Dermis microvascular lymphatic vessel endothelial cell (primary cell): ENCODE measurements around the gene MXI1. TPM values are rescaled to one million over a fixed set of nuclear protein-coding genes. Genes with fewer than 3 reads are reported as not detected.
A peak's percentile ranks its signal among the peaks of the same experiment; 100 is the strongest.

ENCODE experiments used
- DNase-seq, 2 donors: peaks; one replicate each; pipeline versions ENCODE4 v3.0.0 to v3.0.0-alpha.2; 2010; ENCODE audit warnings: low read depth in 2 of 2
- total RNA-seq: library from RNA; depleted of rRNA; stranded (reverse); fragments of >200 nt; gene quantifications from 2 replicates; pipeline ENCODE4 v1.2.1, GENCODE V29; 2014

MXI1 gene
- total RNA-seq, 1 donor from 2014 or later = 5.3 TPM

- DNase-seq = no peak
Measured at GRCh38 chr10:110274072-110274627, 66.7 kb downstream of the MXI1 start.

DNA sequence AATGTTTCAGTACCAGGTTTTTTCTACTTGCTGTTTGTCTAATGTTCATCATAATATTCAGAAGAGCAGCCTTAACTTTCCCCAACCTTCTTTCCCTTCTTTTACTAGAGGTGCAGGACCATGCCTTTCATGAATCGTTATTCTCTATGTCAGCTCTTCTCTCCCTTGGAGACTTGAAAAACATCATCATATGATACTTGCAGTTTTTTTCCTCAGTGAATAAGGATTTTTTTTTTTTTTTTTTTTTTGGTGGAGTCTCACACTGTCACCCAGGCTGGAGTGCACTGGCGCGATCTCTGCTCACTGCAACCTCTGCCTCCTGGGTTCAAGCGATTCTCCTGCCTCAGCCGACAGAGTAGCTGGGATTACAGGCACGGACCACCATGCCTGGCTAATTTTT, 67.2 kb downstream of the MXI1 start:
- no peak for DNase-seq

- no peak for DNase-seq
Measured at GRCh38 chr10:110275128-110275729, 67.8 kb downstream of the MXI1 start.

DNA sequence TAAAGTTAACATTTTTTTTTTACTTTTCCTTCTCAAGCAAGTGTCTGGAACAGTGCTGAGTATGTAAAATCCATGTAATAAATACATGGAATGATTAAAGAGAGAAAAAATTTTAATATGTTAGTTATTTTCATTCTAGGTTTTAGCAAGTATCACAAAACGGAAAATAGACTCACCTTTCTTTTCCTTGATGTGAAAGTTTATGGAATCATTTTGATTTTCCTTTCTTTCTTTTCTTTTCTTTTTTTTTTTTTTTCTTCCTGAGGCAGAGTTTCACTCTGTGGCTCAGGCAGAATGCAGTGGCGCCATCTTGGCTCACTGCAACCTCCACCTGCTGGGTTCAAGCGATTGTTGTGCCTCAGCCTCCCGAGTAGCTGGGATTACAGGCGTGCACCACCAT, 69.2 kb downstream of the MXI1 start:
- DNase-seq = no peak

DNA sequence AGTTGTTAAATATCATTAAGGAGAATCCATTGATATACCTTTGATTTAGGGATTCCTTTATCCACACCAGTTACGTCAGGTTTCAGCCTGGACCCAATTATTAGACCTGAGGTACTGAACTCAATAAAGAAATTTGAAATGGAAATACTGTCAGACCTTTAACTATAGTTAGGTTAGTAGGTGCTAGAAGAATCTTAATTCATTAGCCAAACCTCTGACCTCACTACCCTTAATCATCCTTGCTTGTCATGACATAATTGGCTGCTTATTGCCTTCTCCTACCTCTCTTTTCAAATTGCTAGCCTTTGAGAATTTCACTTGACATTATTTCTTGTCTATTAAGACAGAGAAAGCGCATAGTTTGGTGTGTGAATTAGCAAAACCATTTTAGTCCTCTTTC, 70.2 kb downstream of the MXI1 start:
- DNase-seq = no peak

- DNase-seq = no peak
Measured at GRCh38 chr10:110278562-110279406, 71.4 kb downstream of the MXI1 start.

- DNase-seq = peak; percentile 60 to 74
Measured at GRCh38 chr10:110279407-110279986, 72.1 kb downstream of the MXI1 start.

DNA sequence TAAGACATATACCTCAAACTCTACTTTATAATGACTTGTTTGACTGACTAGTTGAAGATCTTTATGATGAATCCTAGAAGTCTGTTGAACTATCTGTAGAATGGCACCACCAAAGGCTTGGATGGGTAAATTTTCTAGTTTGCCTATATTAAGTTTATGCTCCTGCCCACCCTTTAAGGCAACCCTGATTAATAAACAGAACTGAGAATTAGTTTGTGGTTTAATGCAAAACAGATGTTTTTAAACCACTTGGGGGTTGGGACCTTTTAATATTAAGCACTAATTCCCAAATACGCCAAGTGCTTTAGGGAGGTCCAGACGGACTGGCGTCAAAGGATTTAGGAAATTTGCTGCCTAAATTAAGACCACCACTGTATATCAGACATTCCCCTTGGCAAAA, 76.9 kb downstream of the MXI1 start:
- DNase-seq = no peak

DNA sequence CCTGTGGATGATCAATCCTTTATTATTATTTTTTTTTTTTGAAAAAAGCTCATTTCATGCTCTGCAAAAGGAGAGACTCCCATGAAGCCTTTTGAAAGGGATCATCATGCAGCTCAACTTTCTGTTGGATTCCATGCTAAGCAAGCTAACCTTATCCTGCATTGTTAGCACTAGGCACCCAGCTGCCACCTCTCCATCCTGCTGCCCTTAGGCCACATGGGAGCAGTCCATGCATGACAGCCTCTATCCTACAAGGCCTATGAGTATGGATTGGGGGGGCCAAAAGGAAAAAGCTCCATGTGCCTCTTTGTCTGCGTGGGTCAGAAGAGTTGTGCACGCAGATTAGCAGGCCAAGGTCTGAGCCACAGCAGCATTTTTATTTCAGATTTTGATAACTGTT, 78.1 kb downstream of the MXI1 start:
- no peak for DNase-seq

DNA sequence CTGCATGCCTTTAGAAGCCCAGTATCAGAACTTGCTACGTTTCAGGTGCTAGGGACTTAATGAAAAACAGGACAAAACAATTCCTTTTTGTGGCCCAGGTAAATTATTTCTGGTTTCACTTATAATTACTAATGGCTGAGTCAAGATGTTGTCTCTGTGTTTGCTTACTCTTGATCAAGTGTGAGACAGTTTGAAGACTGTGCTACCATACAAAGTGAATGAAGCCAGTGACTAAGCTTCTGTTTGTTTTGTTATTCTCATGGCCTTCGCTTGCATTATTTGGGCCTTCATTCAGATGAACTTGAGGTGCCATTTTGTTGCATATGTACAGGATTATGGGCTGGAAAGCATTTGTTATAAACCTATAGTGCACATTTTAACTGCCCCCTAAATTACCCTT, 79.4 kb downstream of the MXI1 start:
- no peak for DNase-seq

DNA sequence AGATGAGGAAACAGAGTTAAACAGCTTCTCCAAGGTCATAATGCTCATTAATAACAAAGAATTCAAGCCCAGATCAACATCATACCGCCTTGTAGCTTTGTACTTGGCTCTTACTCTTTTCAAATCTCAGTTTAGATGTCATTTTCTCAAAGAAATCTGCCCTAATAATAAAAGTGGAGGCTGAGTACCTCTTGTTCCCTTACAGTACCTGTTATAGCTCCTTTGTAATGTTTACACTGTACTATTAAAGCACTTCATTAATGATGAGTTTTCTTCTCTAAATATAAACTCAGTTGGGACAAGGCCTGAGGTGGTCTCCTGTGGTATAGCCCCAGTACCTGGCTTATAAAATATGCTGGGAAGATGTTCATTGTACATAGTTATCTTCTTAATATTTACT, 89.6 kb downstream of the MXI1 start:
- no peak for DNase-seq

DNA sequence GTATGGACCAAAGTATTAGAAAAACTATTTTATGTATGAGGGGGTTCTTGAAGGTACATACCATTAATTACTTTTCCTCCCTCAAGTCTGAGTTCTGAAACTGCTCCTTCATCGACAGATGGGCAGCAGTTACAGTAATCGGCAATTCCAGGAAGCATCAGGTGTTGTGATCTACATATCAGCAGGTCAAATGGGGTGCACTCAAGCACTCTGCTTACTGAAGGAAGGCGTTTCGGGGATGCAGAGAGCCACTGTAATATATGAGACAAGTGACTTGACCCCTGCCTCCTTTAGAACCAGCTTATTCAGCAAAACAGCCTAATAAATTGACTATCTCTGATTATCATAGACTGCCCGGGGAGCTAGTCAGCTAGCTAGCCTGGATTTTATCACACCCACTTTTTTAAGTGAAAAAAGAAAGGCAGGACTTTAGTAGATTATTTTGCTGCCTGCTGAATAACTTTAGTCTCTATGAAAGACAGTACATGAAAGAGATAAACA, 93.1 kb downstream of the MXI1 start:
- DNase-seq = no peak

- no peak for DNase-seq
Measured at GRCh38 chr10:110303681-110304080, 96.3 kb downstream of the MXI1 start.

- DNase-seq = peak in 1 of 2 donors; percentile 38
Measured at GRCh38 chr10:110304394-110304779, 97.0 kb downstream of the MXI1 start.

DNA sequence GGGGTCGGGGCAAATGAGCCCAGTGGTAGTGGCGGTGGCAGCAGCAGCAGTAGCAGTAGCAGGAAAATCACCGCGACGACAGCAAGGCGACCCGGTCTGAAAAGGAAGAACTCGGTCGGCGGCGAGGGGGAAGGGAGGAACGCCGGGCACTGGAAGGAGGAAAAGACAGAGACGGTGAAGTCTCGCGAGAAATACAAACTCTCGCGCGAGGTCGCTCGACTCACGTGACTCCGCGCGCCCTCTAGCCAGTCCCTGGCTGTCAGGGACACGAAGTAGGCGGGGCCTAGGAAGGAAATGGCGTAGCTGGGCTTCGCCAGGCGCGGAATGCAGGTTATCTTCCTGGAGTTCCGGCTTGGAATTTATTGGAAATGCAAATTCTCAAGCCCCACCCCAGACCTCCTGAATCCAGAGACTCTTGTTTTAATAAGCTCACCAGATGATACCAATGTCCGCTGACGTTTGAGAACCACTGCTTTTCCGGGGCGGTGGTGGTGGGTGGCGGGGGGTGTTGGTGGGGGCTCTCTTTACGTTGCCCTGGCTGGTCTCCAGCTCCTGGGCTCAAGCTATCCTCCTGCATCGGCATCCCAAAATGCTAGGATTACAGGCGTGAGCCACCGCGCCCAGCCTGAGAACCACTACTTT, 97.5 kb downstream of the MXI1 start, which contains the start of gene SMNDC1:
Gene SMNDC1, minus strand, starts transcription at position 141 of the 642 bp plus-strand sequence. CDS start 1,333 bp downstream, outside the sequence.
- peak; percentile 98 for DNase-seq

- DNase-seq = peak; percentile 88 to 94
Measured at GRCh38 chr10:110305767-110306451, 98.5 kb downstream of the MXI1 start.

DNA sequence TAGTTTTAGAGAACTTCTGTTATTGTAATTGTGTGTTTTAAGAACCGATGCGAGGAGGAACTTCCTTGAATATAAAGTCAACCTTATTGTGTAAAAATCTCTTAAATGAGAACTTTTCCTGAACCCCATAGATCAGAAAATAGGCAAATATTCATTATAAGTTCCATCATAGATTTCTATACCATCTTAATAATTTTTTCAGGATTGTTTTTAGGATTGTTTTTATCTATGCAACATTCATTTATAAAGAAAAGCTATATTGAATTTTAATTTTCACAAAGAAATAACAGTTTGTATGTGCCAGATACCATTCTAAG, 99.0 kb downstream of the MXI1 start:
- no peak for DNase-seq

DNA sequence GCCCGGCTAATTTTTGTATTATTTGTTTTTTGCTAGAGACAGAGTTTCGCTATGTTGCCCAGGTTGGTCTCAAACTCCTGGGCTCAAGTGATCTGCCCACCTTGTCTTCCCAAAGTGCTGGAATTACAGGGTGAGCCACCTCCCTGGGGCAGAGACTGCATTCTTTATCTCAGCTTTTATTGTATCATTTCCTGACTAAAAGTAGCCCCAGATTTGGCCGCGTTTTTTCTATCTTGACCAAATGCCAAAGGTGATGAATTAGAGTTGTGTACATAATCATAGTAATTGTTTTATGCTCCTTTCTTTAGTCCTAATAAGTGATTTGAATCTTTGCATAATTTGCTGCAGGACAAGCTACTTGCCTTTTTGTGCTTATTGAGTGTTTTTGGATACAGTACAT, 100.4 kb downstream of the MXI1 start:
- peak in 1 of 2 donors; percentile 44 for DNase-seq

- DNase-seq = peak; percentile 30 to 92
Measured at GRCh38 chr10:110310741-110311140, 103.3 kb downstream of the MXI1 start.

DNA sequence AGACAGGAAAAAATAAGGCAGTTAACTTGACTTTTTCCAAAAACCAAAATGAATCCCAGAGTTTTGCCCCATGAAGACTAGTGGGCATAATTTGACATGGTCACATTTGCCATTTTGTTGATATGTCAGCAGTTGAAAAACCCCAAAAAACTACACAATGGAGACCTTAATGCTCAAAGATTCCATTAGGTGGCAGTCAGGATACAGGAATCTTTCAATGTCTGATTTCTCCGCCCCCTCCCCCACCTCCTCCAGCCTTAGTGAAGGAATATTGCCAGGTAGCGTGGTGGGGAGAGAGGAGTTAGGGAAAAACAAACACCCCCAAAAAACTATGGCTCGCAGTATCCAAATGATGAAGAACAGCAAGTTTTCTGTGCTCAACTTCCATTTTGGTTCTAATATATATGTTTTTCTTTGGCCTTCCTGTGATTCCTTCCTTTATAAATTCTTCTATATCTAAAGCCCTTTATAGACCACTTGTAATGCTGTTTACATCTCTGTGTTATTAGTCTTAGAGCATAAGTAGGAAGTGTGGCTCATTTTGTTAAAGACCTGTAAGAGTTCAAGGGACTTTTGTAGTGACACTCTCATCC, 104.0 kb downstream of the MXI1 start:
- DNase-seq = peak; percentile 43 to 71

GRCh38 chr10:110312206-110312605, 104.8 kb downstream of the MXI1 start:
- DNase-seq = no peak
